ENCODE measurements around the gene FOXP4.
"Not testable (repeated sequence)": the region's sequence is repeated elsewhere in the genome, so short reads cannot be mapped to it uniquely, and the experiment has no call there.

The FOXP4 gene

GRCh38 chr6:41602864-41603608, 56.9 kb downstream of the FOXP4 start:
- peak; percentile 70 for DNase-seq

- DNase-seq = no peak
These were observed 57.8 kb downstream of the FOXP4 start for GRCh38 chr6:41604006-41604405.

- DNase-seq = no peak
These were observed 59.5 kb downstream of the FOXP4 start for GRCh38 chr6:41605649-41606048.

DNA sequence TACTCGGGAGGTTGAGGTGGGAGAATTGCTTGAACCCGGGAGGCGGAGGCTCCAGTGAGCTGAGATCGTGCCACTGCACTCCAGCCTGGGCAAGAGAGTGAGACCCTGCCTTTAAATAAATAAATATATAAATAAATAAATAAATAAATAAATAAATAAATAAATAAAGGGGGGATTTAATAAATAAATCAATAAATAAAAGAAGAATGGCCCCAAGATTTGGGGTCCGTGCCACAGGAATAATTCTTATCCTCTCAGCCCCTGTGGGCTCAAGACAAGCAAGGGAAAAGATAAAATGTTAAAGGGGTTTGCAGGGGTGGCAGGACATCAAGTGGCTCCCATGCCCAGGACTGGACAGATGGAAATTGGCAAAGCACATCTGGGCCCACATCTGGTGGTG, 60.9 kb downstream of the FOXP4 start:
- DNase-seq = no peak

GRCh38 chr6:41607736-41608135, 61.6 kb downstream of the FOXP4 start:
- no peak for DNase-seq

DNA sequence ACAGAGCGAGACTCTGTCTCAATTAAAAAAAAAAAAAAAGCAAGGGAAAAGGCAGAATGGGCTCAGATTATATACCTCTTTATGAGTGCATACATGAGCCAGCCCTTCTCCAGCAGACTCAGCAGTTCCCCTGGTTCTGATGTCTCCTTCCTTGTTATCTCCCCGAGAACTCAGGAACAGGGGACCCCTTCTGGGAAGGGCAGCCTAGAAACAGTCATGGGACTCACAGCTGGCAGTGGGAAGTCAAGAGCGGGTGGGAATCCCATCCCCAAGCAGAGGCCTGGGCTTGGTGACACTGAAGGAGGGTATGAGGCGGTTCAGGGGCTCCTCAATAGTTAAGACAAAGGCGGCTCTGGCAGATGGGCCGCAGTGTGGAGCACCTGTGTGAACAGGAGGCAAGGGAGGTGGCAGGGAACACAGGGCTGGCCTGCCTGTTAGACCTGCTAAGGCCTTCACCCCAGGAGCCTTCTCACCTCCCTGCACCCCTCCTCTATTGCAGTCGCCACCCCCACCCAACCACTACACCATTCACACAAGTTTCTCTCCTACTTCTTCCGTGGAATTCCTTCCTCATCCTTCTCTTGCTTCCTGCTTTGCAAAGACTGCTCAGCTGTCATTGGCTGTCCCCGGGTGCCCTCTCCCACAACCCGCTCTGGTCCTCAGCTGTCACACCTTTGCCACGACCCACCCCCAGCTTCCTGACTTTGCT, 62.4 kb downstream of the FOXP4 start:
- no peak for DNase-seq

DNA sequence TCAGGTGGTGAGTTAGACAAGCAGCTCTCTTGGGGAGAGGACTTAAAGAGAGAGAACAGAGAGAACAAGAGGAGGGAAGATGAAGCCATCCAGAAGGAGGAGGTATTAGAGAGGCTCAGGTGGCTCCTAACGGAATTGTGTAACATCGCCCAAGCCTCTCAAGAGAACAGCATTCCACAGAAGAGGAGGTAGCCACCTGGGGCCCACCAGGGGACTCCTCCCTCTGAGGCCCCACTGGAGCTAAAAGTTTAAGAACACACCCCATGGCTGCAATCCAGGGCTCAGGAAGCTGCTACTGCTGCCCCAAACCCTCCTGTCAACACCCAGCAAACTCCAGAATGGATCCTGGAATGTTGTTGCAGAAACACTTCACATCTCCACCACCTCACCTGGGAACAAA, 68.5 kb downstream of the FOXP4 start:
- no peak for DNase-seq

DNA sequence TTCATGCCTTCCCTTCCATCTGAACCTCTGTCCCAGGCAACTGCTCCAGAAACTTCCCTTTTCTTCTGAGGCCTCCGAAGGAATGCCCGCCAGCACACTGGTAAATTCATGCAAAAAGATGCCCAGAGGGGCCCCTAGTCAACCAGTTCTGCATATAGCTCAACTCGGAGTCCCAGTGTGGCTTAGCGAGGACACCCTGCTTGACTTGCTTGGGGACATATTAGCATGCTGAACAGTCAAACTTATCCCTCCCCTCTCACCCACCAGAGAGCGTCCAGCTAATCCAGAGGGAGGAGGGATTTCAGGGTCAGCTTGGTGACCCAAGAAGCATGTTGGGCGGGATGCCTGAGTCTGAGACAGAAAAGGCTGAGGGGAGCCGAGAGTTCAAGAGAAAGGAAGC, 69.1 kb downstream of the FOXP4 start:
- no peak for DNase-seq

- DNase-seq = no peak
These were observed 72.4 kb downstream of the FOXP4 start for GRCh38 chr6:41618598-41618997.

- not testable (repeated sequence) for DNase-seq
These were observed 73.0 kb downstream of the FOXP4 start for GRCh38 chr6:41619193-41619592.

GRCh38 chr6:41621367-41621766, 75.2 kb downstream of the FOXP4 start:
- no peak for DNase-seq

GRCh38 chr6:41621802-41622201, 75.6 kb downstream of the FOXP4 start:
- DNase-seq = no peak

DNA sequence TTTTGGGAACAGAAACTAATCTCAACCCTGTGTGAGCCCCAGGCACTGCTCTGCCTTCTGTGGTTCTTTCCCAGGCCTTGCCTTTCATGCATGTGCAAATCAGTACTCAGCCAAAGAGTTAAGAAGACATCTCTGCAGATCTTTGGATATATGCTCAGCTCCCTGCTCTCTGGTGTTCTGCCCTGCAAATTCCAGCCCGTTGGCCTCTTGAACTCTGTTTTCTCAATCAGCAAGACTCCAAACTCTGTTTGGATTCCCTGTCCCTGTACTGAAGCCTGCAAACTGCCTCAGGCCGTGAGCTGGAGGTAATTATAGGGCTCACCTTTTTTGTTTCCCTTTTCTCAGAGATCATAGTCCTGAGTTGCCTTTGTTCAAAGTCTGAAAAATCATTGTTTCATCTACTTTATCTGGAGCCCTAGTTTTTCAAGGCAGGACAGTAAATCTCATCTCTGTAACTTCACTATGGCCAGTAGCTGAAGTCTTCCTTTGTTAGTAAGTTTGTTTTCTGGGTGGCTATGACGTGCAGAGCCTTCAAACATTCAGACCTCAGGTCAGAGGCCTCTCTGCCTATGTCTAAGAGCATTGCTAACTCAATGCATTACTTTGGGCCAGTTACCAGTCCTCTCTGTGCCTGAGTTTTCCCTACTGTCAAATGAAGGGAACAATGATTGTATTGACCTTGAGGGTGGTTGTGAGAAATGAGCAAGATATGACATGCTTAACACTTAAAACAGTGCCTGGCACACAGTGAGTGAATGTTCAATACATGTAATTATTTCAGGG, 76.2 kb downstream of the FOXP4 start:
- DNase-seq = no peak

- DNase-seq = no peak
These were observed 77.1 kb downstream of the FOXP4 start for GRCh38 chr6:41623330-41623729.

GRCh38 chr6:41624621-41625380, 78.6 kb downstream of the FOXP4 start:
- DNase-seq = no peak

DNA sequence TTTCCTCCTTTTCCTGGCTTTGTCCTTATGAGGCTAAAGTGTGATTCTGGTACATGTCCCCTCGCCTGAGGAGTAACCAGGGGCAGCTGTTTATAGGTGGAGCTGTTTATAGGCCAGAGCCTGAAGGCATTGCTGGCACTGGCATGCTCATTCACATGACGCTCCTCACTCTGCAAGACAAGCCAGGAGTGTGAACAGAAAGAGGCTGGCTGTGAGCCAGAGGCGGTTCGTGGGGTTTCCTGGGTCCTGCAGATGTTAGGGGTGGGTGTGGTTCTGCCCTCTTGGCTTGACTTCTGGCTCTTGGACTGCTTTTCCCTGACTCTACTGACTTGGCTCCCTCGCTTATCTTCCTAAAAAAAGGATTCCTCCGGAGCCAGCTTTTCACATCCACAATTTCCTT, 79.3 kb downstream of the FOXP4 start:
- no peak for DNase-seq

GRCh38 chr6:41626022-41626421, 79.8 kb downstream of the FOXP4 start:
- no peak for DNase-seq

DNA sequence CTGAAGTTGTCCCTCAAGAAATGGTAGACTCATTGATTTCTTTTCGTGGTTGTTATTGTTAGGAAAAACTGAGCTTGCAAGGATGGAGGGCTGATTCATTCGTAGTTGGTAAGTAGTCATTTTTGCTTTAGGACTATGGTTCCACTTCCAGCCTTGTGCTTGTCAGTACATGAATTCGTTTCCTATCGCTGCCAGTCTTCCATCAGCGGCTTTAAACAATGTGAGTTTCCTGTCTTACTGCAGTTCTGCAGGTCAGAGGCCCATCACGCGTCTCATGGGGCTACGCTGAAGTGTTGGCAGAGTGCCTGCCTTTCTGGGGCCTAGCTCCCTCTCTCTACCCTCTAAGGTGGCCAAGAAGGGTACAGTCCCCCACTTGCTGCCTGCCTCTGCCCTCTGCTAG, 80.7 kb downstream of the FOXP4 start:
- no peak for DNase-seq

DNA sequence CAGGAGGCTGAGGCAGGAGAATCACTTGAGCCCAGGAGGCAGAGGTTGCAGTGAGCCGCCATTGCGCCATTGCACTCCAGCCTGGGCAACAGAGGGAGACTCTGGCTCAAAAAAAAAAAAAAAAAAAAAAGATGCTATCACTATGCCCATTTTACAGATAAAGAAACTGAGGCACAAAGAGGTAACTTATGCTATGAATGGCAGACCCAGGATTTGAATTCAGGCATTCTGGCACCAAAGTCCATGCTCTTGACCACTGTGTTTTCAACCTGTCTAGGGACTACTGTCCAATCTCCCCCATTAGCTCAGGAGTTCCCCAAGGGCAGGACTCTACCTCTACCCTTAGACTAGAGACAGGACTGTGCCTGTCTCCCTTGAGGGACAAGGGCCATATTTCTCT, 82.9 kb downstream of the FOXP4 start:
- no peak for DNase-seq

DNA sequence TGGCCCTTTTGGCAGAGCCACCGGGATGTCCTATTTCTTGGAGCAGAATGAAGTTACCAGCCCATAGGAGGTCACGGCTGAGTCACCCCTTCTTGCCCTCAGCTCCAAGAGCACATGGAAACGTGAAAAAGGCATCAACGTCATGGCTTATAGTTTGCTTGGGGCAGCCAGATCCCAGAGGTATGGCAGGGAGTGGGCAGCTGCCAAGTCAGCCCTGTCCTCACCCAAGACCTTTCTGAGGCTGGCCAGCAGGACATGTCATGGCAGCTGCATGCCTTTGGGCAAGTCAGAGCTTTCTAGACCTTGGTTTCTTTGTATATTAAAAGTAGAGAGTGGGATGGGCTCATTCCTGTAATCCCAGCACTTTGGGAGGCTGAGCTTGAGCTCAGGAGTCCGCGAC, 83.9 kb downstream of the FOXP4 start:
- no peak for DNase-seq

DNA sequence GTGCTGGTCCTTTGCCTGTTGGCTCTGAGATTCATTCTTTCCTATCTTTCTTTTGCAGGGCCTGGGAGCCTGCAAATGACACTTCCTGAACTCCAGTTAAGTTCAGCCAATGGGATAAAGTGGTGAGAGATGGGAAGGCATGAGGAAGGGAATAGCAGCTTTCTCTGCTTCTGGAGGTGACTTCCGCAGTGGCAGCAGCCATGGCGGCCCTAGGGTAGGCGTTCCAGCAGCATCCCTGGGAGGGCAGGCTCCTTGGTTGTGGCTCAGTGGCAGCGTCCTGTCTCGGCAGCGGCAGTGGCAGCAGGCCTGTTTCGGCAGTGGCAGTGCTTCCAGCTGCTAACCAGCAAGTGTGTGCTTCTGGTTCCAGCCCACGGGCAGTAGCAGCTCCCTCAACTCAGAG, 84.8 kb downstream of the FOXP4 start:
- no peak for DNase-seq

DNA sequence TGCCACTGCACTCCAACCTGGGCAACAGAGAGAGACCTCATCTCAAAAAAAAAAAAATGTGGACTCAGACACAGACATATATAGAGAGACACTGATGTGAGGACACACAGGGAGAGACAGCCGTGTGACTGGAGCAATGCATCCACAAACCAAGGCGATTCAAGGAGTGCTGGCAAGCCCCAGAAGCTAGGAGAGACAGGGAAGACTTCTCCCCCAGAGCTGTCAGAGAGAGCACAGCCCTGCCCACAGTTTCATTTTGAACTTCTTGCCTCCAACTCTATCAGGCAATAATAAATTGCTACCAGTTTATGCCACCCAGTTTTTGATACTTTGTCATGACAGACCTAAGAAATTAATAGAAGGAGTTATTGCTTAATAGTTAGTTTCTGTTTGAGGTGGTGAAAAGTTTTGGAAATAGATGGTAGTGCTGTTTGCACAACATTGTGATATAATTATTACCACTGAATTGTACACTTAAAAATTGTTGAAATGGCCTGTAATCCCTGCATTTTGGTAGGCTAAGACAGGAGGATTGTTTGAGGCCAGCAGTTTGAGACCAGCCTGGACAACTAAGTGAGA, 87.0 kb downstream of the FOXP4 start:
- DNase-seq = no peak

- DNase-seq = no peak
These were observed 88.5 kb downstream of the FOXP4 start for GRCh38 chr6:41634657-41635056.

All from HCEC 1CT (cell line).